Measurements from ENCODE around the gene AVPR1B. TPM values are rescaled to one million over a fixed set of nuclear protein-coding genes. Genes with fewer than 3 reads are reported as not detected.

Gene AVPR1B
- total RNA-seq, 1 experiment from 2014 or later = not detected

DNA sequence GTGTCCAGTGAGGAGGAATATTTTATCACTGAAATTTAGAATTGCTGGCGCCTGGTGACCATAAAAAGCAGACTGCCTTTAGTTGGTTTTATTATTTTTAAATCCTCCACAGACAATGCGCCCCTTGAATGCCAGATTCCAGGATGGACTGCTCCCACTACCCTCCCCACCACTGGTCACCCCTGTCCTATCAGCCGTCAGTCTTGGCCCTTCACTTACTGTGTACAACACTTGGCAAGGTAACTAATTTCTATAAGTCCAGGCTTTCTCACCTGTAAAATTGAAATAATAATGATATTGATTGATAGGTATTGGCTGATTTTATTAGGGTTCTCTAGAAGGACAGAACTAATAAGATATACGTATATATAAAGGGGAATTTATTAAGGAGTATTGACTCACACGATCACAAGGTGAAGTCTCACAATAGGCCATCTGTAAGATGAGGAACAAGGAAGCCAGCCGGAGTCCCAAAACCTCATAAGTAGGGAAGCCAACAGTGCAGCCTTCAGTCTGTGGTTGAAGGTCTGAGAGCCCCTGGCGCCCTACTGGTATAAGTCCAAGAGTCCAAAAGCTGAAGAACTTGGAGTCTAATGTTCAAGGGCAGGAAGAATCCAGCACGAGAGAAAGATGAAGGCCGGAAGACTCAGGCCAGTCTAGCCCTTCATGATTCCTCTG lies 46.4 kb downstream of the AVPR1B start:
- TF ChIP-seq, protein P1, sequence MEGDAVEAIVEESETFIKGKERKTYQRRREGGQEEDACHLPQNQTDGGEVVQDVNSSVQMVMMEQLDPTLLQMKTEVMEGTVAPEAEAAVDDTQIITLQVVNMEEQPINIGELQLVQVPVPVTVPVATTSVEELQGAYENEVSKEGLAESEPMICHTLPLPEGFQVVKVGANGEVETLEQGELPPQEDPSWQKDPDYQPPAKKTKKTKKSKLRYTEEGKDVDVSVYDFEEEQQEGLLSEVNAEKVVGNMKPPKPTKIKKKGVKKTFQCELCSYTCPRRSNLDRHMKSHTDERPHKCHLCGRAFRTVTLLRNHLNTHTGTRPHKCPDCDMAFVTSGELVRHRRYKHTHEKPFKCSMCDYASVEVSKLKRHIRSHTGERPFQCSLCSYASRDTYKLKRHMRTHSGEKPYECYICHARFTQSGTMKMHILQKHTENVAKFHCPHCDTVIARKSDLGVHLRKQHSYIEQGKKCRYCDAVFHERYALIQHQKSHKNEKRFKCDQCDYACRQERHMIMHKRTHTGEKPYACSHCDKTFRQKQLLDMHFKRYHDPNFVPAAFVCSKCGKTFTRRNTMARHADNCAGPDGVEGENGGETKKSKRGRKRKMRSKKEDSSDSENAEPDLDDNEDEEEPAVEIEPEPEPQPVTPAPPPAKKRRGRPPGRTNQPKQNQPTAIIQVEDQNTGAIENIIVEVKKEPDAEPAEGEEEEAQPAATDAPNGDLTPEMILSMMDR (IDR thresholded peaks at IDR 0.05; ENCODE audit: unreplicated experiment) = no peak
- Mint-ChIP-seq H3K4me1 (ENCODE audit: low read depth, unreplicated experiment) (peaks cover 51% of the 10 kb centered on the region), H3K27me3 (ENCODE audit: unreplicated experiment) (no peaks in the 10 kb centered on the region)

DNA sequence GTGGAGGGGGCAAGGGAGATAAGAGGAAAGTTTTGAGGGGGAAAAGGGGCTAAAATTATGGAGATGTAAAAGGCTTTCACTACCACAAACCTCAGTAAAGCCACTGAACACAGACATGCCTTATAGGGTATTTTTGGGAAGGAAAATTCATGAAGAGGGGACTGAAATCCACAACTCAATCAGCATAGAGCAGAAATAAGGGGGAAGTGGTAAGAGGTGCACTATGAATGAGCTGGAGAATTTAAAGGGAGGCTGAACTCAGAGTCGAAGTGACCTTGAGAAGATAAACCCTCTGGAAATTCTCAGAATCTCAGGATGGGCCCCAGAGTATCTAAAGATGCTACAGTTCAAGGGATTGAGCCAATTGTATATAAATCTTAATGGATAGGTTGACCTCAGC lies 48.9 kb downstream of the AVPR1B start:
- TF ChIP-seq, protein P1 (IDR thresholded peaks at IDR 0.05; ENCODE audit: unreplicated experiment) = no peak
- BruUV-seq (replicated peaks) = no TSS peak

More for the DNA sequence above, 46.4 kb downstream of the AVPR1B start:
- Mint-ChIP-seq H3K36me3 (ENCODE audit: insufficient read depth, unreplicated experiment) (peaks cover 95% of the 10 kb centered on the region), H3K27ac (ENCODE audit: unreplicated experiment) (peak overlapping the region; percentile 55), H3K9me3 (ENCODE audit: low read depth, unreplicated experiment) (no peaks in the 10 kb centered on the region), H3K4me3 (ENCODE audit: low read depth, unreplicated experiment) (no peak overlapping the region)
- no peak for DNase-seq
- BruUV-seq (replicated peaks) = no TSS peak
- CTCF ChIA-PET = interaction anchor here (0.6 to 4.5 kb wide), 4 partner anchors 15 to 68 kb away, joined by 3 to 19 read pairs (median 4); no protein-coding TSS in a partner anchor
- intact Hi-C loops (cut with micrococcal nuclease; ENCODE audit: unreplicated experiment) = no loop called here

DNA sequence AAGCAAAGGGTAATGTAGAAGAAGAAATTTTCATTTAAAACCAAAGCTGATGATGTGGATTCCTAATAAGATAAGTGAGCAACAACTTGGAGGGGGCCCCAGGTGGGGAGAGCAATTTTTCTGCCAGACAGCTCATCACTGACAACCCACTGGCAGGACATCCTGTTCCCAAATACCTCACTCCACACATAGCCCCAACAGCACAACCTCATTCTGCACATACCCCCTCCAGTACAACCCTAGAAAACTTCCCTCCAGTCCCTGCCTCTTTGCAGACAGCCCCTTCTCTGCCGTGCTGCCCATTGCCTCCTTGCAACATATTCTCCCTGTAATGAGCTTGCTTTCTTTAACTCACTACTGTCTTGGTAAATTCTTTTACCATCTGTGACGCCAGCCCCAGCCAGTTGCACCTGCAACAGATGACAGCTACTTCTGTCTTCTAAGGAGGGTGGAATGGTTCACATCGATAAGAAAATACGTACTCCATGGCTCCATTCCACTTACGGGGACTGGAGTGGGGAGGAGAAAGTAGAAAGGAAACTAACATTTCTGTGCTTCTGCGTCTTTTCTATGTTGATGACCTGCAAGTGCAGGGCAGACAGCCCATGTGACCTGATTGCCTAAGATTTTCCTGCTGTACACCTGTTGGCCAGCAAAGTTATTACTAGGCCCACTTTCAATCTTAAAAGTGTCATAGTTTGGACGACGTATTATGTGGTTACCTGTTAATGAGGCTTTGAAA lies 49.5 kb downstream of the AVPR1B start:
- intact Hi-C loops (cut with micrococcal nuclease; ENCODE audit: unreplicated experiment) = no loop called here
- Mint-ChIP-seq H3K36me3 (ENCODE audit: insufficient read depth, unreplicated experiment) (peaks cover 95% of the 10 kb centered on the region), H3K9me3 (ENCODE audit: low read depth, unreplicated experiment) (no peaks in the 10 kb centered on the region), H3K27me3 (ENCODE audit: unreplicated experiment) (no peaks in the 10 kb centered on the region), H3K4me3 (ENCODE audit: low read depth, unreplicated experiment) (peak overlapping the region; percentile 62), H3K27ac (ENCODE audit: unreplicated experiment) (peak overlapping the region; percentile 91), H3K4me1 (ENCODE audit: low read depth, unreplicated experiment) (peaks cover 63% of the 10 kb centered on the region)
- CTCF ChIA-PET = interaction anchor here (1.1 to 4.5 kb wide), 2 partner anchors 12 to 23 kb away, joined by 3 to 19 read pairs; no protein-coding TSS in a partner anchor
- no peak for DNase-seq
- no TSS peak for BruUV-seq (replicated peaks)
- TF ChIP-seq, protein P1 (IDR thresholded peaks at IDR 0.05; ENCODE audit: unreplicated experiment) = no peak

More for the DNA sequence above, 48.9 kb downstream of the AVPR1B start:
- H3K27ac Mint-ChIP-seq (ENCODE audit: unreplicated experiment) = peak overlapping the region; percentile 91
- CTCF ChIA-PET = interaction anchor here (0.6 to 4.5 kb wide), 3 partner anchors 12 to 25 kb away, joined by 3 to 19 read pairs (median 6); no protein-coding TSS in a partner anchor
- intact Hi-C loops (cut with micrococcal nuclease; ENCODE audit: unreplicated experiment) = no loop called here
- no peaks in the 10 kb centered on the region for H3K9me3 Mint-ChIP-seq (ENCODE audit: low read depth, unreplicated experiment)
- peaks cover 95% of the 10 kb centered on the region for H3K36me3 Mint-ChIP-seq (ENCODE audit: insufficient read depth, unreplicated experiment)
- H3K4me3 Mint-ChIP-seq (ENCODE audit: low read depth, unreplicated experiment) = peak overlapping the region; percentile 62
- peaks cover 56% of the 10 kb centered on the region for H3K4me1 Mint-ChIP-seq (ENCODE audit: low read depth, unreplicated experiment)
- DNase-seq = no peak
- no peaks in the 10 kb centered on the region for H3K27me3 Mint-ChIP-seq (ENCODE audit: unreplicated experiment)

DNA sequence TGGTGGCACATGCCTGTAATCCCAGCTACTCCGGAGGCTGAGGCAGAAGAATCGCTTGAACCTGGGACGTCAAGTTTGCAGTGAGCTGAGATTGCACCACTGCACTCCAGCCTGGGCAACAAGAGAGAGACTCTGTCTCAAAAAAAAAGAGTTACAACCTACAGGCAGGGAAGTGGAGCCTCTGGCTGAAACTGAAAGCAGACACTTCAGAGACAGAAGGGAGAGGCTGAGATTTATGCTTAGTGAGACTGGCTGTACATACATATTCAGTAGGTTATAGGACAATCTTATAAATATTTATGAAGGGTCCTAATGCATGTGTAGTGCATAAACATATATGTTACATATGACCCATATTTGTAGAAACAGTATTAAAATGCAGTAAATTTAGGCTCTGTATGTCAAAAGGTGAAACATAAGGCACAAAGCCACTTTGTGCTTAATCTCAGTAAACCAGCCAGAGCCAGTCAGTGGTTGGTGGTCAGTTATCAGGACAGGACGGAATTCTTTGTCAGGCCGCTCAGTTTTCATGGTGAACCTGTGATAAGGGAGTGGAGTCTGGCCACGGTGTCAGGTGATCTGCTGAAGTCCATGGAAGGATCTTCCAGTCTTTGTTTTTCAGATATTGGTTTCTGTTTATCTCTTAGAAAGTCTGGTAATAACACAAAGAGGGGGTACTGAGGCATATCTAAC lies 50.6 kb downstream of the AVPR1B start:
- Mint-ChIP-seq H3K4me3 (ENCODE audit: low read depth, unreplicated experiment) (peak overlapping the region; percentile 62), H3K27me3 (ENCODE audit: unreplicated experiment) (no peaks in the 10 kb centered on the region), H3K4me1 (ENCODE audit: low read depth, unreplicated experiment) (peaks cover 69% of the 10 kb centered on the region), H3K36me3 (ENCODE audit: insufficient read depth, unreplicated experiment) (peaks cover 95% of the 10 kb centered on the region), H3K9me3 (ENCODE audit: low read depth, unreplicated experiment) (no peaks in the 10 kb centered on the region), H3K27ac (ENCODE audit: unreplicated experiment) (peak overlapping the region; percentile 91)
- CTCF ChIA-PET = interaction anchor here (4.5 kb wide), 1 partner anchor 11 kb away, joined by 19 read pairs; no protein-coding TSS in a partner anchor
- BruUV-seq (replicated peaks) = no TSS peak
- no peak for DNase-seq
- intact Hi-C loops (cut with micrococcal nuclease; ENCODE audit: unreplicated experiment) = no loop called here
- TF ChIP-seq, protein P1 (IDR thresholded peaks at IDR 0.05; ENCODE audit: unreplicated experiment) = no peak
